Occipital lobe (tissue), 2 donors: Measurements from ENCODE around the gene ITSN2. TPM values are rescaled to one million over a fixed set of nuclear protein-coding genes. Genes with fewer than 3 reads are reported as not detected.
"Not testable (repeated sequence)": the region's sequence is repeated elsewhere in the genome, so short reads cannot be mapped to it uniquely, and the experiment has no call there.

Experiments used
- DNase-seq: peaks from one replicate; lab custom pipeline; 2025; lab: John Stamatoyannopoulos, UW
- total RNA-seq: library from RNA; depleted of rRNA; stranded (reverse); fragments of >200 nt; gene quantifications from one replicate; pipeline ENCODE4 v1.2.3, GENCODE V29; 2014

The ITSN2 gene
- total RNA-seq, 1 donor from 2014 or later, result 29.8 TPM

DNA sequence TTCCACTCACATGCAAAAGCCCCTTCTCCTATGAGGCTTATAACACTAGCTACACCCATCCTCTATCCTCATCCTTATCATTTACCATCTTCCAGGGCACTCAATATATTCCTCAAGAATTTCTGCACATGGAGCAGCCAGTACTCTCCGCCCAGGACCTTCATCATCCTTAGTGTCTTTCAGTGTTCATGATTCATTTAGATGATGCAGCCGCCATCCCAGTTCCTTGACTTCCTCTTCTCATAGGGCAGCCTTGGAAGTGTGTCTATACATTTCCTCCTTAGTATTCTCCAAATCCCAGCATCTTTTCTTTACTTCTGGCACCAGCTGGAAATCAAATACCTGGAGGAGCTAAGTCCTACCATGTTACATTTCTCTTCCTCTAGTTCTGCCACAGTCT, 3.0 kb upstream of the ITSN2 start:
- no peak for DNase-seq

DNA sequence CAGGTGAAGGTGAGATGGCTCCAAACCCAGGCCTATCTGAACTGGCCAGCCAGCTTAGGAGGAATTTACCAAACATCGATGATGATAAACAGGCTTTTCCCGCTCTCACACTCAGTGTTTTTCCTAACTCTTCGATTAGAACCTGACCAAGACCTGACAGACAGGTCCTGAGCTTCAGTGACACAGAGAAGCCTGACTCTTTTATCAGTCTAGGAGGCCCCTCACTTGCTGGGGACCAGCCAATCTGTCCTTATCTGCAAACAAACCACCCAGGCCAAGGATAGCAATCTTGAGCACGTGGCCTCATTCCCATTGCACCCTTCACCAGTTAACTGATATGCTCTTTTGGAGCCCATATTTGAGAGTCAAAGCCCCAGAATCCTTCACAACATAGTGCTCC, 1.9 kb upstream of the ITSN2 start:
- DNase-seq, result no peak

DNA sequence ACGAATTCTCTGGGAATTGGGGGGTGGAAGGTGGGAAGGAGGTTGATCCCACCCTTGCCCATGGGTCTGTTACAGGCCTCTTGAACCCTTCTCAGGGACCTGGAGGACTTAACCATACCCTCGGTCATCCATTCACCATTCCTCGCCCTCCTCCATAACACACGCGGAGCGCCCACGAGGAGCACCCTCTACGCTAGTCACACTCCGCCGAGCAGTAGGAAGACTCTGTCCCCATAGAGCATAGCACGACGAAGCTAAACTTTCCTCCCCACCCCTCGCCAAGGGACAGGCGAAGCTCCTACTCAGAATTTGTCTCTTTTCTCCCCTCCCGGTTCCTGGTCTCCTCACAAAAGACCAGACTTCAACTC, 611 bp upstream of the ITSN2 start:
- DNase-seq, result no peak

DNA sequence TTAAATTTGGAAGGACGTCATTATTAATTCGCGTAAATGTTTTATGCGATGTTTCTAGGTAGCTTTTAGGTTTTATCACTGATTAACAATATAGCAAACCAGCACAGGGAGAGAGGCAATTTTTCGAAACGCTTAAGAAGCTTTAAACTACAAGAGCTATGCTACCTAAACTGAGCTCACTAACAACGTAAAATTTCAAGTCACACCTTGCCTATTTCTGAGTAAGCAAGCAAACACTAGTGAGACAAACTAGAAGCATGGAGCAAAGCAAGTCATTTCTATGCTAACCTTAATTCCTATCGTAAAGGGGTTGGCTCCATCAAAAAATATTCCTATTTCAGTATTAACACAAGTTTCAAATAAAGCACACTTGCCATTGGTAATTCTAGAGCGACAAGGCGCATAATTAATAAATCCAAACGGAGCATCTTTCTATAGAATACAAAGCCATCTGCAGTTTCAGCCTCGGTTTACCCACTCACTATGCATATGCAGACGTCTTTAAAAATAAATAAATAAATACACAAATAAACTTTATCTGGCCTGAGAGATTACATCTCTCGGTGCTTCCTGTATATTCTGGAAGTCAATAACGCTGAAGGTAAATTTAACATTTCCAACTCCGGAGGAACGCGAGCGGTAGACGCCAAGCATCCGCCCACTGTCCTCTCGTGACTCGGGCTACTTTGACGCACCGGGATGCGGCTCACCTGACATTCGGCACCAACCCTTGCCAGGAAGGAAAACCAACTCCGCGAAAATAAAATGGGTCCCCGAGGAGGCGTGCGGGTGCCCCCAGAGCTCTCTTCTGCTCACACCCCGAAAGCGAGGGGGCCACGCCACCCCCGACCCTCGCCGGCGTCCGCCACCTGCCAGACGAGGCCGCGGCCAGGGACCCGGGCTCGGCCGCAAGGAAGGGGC, 947 bp downstream of the ITSN2 start:
- peak; percentile 22 for DNase-seq

DNA sequence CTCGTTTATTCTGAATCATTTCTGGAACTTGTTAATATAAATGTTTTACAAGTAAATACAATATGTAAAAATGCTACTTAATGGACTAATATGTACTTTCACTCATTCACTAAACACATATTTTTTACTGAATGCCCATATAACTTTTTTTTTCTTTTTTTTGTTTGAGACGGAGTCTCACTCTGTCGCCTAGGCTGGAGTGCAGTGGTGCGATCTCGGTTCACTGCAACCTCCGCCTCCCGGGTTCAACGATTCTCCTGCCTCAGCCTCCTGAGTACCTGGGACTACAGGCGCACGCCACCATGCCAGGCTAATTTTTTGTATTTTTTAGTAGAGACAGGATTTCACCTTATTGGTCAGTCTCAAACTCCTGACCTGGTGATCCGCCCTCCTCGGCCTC, 2.6 kb downstream of the ITSN2 start:
- not testable (repeated sequence) for DNase-seq

DNA sequence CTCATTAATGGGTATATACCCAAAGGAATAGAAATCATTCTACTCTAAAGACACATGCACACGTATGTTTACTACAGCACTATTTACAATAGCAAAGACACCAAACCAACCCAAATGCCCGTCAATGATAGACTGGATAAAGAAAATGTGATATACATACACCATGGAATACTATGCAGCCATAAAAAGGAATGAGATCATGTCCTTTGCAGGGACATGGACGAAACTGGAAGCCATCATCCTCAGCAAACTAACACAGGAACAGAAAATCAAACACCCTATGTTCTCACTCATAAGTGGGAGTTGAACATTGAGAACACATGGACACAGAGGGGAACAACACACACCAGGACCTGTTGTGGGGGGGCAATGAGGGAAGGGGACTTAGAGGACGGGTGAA, 3.2 kb downstream of the ITSN2 start:
- DNase-seq, result not testable (repeated sequence)

DNA sequence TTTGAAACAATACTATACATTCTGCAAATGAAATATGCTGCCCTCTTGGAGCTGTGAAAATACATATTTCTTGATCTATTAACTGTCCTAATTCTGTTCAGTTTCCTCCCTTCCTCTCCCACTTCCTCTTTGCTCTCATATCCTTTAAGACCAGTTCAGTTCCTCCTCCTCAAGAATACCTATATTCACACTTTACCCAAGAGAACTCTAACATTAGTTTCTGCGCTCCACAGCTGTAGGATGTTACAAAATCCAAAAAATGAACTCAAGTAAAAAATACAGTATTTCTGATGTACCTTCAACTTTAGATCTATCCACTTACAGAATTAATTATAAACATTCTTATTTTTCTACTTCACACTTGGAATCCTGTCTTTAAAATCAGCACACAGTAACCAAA, 5.4 kb downstream of the ITSN2 start:
- no peak for DNase-seq

DNA sequence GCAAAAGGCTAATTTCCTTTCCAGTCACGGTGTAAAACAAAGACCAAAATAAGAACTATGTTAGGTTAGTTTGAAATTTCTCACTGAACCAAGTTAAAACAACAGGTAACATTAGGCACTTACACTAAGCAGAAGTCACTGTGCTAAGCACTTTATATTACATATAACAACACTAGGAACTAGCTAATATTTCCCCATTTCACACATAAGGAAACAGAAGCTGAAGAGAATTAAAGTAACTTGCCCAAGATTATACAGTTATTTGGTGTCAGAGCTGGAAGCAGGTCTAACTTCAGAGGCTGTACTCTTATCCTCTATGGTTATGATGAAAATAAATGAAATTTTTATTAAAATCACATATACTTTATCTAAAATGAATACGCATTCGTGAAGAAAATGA, 5.9 kb downstream of the ITSN2 start:
- no peak for DNase-seq

DNA sequence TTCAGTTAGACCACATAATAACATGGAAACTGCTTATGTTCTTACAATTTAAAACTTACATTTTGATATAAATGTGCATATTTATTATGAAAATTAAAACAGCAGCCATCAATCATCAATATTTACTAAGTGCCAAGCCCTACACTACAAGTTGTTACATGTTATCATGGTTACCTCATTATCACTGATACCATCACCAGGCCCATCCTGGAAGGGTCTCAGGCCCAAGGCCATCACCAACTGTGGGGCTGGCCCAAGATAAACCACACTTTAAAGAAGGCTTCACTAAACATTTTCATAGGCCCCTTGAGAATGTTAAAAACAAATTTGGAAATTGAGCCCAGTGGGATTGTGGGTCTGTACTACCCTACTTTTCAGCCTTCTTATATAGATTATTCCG, 6.4 kb downstream of the ITSN2 start:
- no peak for DNase-seq

DNA sequence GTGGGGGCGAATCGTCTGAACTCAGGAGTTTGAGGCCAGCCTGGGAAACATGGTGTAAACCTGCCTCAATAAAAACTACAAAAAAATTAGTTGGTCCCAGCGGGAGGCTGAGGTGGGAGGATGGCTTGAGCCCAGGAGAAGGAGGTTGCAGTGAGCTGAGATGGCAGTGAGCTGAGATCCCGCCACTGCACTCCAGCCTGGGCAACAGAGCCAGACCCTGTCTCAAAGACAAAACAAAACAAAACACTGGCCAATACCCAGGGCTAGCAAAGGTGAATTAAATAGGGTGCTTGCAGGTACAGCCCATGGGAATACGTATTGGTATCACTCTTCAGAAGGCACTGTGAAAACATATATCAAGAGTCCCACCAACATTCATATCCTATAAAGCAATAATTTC, 7.0 kb downstream of the ITSN2 start:
- DNase-seq, result no peak

DNA sequence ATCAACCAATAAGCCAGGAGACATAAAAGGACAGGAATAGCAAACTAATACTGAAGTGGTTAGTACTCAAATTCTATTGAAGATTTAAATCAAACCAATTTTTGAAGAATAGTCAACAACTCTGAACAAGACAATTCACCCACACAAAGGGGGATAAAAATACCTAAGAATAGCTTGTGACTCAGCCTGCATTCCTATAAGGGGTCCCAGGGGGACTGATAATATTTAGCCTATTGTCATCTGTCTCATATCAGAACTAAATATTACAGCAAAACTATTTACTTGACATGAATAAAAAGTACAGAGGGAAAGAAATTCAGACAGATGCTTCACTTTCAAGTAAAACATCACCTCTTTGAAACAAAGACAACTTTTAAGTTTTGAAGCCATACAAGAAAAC, 7.7 kb downstream of the ITSN2 start:
- no peak for DNase-seq

DNA sequence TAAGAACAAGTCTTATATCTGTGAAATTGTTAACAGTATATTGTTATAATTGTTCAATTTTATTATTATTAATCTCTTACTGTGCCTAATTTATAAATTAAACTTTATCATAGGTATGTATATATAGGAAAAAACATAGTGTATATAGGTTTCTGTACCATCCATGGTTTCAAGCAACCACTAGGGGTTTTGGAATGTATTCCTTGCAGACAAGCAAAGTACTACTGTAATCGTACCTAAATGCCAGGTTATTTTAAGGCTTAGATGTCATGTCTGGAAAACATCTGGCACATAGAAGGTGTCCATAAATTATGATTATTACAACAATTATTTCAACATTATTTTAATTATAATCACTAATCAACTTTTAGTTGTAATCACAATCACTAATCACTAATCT, 8.4 kb downstream of the ITSN2 start:
- DNase-seq, result no peak

DNA sequence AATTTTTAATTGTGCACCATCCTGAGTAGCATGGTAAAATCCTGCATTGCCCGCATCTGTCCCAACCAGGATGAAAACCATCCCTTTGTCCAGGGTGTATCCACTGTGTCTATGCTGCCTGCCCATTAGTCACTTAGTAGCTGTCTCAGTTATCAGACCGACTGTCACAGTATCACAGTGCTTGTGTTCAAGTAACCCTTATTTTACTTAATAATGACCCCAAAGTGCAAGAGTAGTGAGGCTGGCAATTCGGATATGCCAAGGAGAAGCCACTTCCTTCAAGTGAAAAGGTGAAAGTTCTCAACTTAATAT, 8.8 kb downstream of the ITSN2 start:
- DNase-seq, result no peak

DNA sequence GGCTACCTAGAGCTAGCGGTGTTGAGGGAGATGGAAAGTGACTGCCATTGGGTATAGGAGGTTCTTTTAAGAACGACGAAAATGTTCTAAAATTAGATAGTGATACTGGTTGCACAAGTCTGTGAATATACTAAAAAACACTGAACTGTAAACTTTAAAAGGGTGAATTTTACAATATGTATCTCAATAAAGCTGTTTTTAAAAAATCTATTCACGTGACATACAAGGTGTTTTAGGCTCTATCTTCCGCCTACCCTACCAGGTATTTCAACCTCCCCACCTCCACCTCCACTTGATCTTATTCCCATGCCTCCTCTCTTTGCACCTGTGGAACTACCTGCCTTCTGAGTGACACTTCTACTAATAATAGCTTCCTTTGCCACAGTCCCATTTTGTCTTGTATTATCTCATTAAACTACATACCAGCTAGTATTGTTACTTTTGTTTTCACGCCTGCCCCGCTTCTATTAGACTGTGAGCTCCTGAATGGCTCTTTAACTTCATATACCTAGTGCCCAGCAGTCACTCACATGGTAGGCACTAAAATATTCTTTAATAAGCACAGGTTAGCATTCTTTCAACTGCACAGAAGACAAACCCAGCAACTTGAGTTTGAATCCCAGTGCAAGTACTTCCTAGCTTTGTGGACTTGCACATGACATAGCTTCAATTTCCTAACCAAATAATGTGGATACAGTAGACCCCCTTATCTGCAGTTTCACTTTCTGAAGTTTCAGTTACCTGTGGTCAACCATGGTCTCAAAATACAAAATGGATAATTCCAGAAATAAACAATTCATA, 9.3 kb downstream of the ITSN2 start:
- no peak for DNase-seq

DNA sequence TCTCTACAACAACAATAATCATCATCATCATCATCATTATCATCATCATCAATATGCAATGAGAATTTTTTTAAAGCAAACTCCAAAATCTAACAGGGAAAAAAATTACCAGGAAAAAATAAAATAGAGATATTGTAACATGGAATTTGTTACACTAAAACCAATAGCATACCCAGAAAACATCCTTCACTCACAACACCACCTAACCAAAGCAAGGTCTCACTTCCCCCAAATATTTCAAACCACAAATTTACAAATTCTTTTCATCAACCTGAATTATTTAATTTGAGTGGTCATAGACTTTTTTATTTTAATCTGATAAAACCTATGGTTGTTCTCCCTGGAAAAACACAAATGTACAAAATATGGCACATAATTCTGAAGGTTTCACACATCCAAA, 11.2 kb downstream of the ITSN2 start:
- no peak for DNase-seq

DNA sequence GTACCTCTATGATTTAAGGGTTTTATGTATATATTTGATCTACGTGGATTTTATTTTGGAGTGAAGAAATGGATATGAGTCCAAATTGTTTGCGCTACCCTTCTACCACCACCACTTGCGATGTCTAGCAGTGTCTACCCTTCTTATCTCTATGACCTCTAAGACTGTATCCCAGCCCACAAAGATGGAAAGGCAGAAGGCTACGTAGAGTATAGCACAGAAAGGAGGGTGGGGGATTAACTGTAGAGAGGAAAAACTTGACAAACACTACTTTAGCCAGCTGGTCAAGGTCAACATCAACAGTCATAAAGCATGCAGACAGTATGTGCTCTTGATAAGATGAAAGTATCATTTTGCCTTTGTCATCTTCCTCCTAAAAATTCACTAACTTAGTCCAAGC, 14.4 kb downstream of the ITSN2 start:
- no peak for DNase-seq

DNA sequence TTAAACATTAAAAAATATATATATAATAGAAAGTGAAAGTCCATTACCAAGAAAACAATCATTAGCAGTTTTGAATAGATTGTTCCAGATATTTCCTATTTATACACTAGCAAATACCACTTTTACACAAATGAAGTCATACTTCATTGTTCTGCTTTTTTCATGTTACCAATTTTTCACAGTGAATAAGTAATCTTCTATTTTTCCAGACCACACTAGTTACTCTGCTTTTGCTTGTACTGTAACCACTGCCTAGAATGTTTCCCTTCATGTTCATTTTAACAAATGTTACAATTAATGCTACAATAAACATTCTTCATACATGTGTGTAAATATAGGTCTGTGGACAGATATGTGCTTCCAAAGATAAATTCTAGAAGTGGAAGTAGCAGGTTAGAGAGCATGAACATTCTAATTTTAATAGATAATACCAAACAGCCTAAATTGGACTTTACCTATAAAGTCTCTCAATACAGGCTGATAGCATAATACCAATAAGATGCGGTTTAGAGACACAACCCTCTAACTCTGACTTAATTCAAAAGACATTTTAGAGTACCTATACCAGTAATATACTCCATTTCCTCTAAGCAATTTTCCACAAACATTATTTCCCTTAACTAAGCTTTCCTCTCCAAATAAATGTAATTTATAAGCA, 17.0 kb downstream of the ITSN2 start:
- DNase-seq, result no peak

DNA sequence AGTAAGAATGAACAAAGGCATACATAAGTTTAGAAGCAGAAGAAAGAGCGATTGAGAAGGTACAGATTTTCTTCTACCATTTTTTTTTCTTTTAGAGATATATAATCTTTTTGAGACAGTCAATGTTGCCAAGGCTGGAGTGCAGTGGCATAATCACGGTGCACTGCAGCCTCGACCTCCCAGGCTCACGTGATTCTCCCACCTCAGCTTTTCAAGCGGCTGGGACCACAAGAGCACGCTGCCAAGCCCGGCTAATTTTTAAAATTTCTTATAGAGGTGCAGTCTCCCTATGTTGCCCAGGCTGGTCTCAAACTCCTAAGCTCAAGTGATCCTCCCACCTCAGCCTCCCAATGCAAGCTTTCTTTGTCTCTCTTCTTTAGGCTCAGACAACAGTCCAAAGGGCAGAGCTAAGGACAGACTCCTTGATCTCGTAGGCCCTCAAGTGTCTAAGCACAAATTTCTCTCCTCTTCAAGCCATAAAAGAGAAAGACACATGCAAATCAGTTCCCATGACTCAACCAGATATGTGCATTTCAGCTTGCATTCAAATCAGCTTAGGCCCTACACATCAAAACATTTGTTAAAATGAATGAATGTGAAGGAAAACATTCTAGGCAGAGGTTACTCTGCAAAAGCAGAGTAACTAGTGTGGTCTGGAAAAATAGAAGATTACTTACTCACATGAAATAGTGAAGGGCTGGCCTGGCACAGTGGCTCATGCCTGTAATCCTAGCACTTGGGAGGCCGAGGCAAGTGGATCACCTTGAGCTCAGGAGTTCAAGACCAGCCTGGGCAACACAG, 18.0 kb downstream of the ITSN2 start:
- no peak for DNase-seq

DNA sequence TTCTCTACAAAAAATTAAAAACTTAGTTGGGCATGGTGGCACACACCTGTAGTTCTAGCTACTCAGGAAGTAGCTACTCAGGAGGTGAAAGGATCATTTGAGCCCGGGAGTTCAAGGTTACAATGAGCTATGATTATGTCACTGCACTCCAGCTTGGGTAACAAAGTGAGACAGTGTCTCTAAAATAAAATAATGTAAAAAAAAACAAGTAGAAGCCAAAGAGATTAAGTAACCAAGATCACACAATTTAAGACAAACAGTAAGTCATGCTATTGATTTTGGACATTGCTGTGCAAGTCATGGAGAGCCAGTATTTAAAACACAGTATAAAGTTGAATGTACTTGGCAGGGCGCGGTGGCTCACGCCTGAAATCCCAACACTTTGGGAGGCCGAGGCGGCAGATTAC, 20.5 kb downstream of the ITSN2 start:
- DNase-seq, result no peak

DNA sequence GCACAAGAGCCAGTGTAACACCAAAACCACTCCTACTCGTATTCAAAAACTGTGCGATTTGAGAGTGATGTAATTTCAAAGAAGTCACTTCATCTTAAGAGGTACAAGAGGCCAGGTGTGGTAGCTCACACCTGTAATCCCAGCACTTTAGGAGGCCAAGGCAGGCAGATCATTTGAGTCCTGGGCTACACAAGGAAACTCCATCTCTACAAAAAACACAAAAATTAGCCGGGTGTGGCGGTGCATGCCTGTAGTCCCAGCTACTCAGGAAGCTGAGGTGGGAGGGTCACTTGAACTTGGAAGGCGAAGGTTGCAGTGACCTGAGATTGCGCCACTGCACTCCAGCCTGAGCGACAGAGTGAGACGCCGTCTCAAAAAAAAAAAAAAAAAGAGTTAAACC, 21.2 kb downstream of the ITSN2 start:
- DNase-seq, result not testable (repeated sequence)

DNA sequence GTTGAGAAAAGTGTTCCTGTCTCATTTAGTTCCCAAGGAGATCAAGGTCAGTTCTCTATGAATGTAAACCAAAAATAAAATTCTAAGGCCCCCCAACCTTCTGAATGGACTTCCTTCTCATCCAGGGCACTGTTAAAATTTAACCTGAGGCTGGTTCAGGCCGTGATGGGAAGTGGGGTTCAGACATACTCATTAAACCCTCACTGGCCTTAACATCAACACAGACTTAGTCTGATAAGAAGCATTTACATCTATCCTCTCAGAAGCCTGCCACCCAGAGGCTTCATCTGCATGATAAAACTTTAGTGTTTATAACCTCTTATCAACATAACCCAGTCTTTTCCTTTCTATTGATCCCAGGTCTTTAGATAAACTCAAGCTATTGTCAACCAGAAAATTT, 22.4 kb downstream of the ITSN2 start:
- DNase-seq, result no peak

DNA sequence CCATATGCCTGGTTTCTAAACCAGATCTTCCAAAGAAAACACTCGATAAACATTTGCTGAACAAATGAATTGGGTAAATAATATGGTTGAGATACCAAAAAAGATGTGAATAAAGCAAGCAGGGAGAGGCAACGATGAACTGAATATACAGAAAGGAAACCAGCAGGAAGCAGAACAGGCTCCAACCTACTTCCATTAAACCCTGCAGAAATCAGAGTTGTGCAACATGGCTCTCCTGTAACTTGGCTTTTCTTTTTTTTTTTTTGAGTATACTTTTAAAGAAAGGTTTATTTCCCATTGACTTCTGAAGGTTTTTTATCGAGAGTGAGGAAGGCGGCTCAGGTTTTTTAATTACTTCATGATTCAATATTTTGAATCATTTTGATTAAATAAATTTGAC, 23.5 kb downstream of the ITSN2 start:
- no peak for DNase-seq
